PFSK-1 (cell line): ENCODE measurements around the gene FAM81A.

Experiments used
- FOXP2 ChIP-seq: optimal IDR thresholded peaks from 2 replicates; pipeline ENCODE3; 2011; ENCODE audit warnings: borderline replicate concordance, control low read depth, inconsistent platforms; ENCODE audit not compliant: insufficient read depth; ENCODE audit errors: extremely low read length, extremely low read depth
- POLR2AphosphoS5 ChIP-seq: IDR thresholded peaks from 2 replicates; pipeline ENCODE4 v1.6.1; 2012; ENCODE audit warnings: low read depth, mild to moderate bottlenecking, control low read depth, low read length, moderate library complexity
- SIN3A ChIP-seq: IDR thresholded peaks from 2 replicates; pipeline ENCODE4 v1.6.1; 2012; ENCODE audit warnings: mild to moderate bottlenecking, low read length, moderate library complexity, borderline replicate concordance; ENCODE audit not compliant: insufficient read depth
- TAF1 ChIP-seq: IDR thresholded peaks from 2 replicates; pipeline ENCODE4 v1.6.1; 2012; ENCODE audit warnings: low read length, control low read depth, borderline replicate concordance; ENCODE audit not compliant: insufficient read depth
- TF ChIP-seq, protein P1 (sequence below), 2 experiments: IDR thresholded peaks; 2 replicates each; pipeline versions ENCODE4 v1.6.1 to v1.8.0; 2011 to 2012; ENCODE audit warnings: low read depth in 2 of 2, low read length in 2 of 2, control low read depth in 1 of 2, inconsistent platforms in 1 of 2, mild to moderate bottlenecking in 1 of 2, moderate library complexity in 1 of 2; ENCODE audit not compliant: insufficient read depth in 1 of 2

DNA sequence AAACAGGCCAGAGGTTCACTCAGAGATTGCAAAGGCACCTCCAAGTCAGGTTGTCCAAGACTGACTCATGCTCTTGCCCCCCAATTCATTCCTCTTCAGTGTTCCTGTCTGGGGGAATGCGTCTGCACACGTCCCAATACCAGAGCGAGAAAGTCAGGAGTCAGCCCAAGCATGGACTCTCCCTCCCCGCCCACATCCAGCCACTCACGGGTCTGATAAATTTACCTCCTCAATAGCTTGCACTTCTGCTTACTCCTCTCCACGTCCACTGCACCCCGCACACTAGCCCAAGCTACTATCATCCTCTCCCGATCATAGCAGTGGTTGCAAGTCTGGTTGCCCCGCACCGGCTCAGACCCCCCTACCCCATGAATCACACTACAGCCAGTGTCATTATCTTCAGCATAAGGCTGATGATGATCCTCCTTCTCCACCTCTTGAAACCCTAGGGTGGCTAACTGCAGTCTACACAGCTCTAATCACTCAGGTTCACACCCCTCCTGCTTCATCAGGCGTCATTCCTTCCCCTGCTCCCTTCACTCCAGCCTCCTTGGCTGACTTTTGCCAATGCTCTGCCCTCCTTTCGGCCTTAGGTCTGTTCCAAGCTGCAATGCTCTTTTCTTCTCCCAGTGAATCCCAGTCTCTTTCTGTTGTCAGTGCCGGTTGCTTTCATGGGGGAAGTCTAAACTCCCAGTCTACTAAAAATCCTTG is 37.7 kb upstream of the FAM81A start:
- TF ChIP-seq SIN3A (no peak), POLR2AphosphoS5 (no peak), TAF1 (no peak), FOXP2 (no peak)
- TF ChIP-seq, protein P1, sequence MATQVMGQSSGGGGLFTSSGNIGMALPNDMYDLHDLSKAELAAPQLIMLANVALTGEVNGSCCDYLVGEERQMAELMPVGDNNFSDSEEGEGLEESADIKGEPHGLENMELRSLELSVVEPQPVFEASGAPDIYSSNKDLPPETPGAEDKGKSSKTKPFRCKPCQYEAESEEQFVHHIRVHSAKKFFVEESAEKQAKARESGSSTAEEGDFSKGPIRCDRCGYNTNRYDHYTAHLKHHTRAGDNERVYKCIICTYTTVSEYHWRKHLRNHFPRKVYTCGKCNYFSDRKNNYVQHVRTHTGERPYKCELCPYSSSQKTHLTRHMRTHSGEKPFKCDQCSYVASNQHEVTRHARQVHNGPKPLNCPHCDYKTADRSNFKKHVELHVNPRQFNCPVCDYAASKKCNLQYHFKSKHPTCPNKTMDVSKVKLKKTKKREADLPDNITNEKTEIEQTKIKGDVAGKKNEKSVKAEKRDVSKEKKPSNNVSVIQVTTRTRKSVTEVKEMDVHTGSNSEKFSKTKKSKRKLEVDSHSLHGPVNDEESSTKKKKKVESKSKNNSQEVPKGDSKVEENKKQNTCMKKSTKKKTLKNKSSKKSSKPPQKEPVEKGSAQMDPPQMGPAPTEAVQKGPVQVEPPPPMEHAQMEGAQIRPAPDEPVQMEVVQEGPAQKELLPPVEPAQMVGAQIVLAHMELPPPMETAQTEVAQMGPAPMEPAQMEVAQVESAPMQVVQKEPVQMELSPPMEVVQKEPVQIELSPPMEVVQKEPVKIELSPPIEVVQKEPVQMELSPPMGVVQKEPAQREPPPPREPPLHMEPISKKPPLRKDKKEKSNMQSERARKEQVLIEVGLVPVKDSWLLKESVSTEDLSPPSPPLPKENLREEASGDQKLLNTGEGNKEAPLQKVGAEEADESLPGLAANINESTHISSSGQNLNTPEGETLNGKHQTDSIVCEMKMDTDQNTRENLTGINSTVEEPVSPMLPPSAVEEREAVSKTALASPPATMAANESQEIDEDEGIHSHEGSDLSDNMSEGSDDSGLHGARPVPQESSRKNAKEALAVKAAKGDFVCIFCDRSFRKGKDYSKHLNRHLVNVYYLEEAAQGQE (IDR thresholded peaks at IDR 0.05; ENCODE audit: insufficient read depth in 1 of 2, low read depth in 2 of 2, low read length in 2 of 2) = no peak
